Loucy (cell line): Measurements from ENCODE around the gene KLHDC10.

ENCODE experiments used
- H2AFZ ChIP-seq: fragments of 200-600 bp; sonication (generic); 2 replicates; pipeline ENCODE4 v1.6.0; 2016; ENCODE audit warnings: antibody characterized with exemption, mild to moderate bottlenecking, low read length, moderate library complexity
- H3F3A ChIP-seq: fragments of 200-600 bp; 2 replicates; pipeline ENCODE4 v1.6.0; 2016; ENCODE audit warnings: antibody characterized with exemption, low read depth, mild to moderate bottlenecking
- H3K27me3 ChIP-seq: fragments of 200-600 bp; sonication (generic); 2 replicates; pipeline ENCODE4 v1.6.1; 2014; ENCODE audit warnings: low read length, mild to moderate bottlenecking; ENCODE audit not compliant: insufficient read depth, poor library complexity, severe bottlenecking
- H3K36me3 ChIP-seq: fragments of 200-600 bp; sonication (generic); 2 replicates; pipeline ENCODE4 v1.6.1; 2016; ENCODE audit warnings: low read length; ENCODE audit not compliant: insufficient read depth
- H3K4me1 ChIP-seq: fragments of 200-600 bp; sonication (generic); 2 replicates; pipeline ENCODE4 v1.5.1; 2014; ENCODE audit warnings: low read length, mild to moderate bottlenecking; ENCODE audit not compliant: insufficient read depth, poor library complexity, severe bottlenecking
- H3K4me2 ChIP-seq: fragments of 200-600 bp; sonication (generic); 2 replicates; pipeline ENCODE4 v1.6.0; 2014; ENCODE audit warnings: antibody characterized with exemption, low read length, low read depth, mild to moderate bottlenecking; ENCODE audit not compliant: poor library complexity, severe bottlenecking
- H3K4me3 ChIP-seq: fragments of 200-600 bp; sonication (generic); 2 replicates; pipeline ENCODE4 v1.5.1; 2014; ENCODE audit warnings: low read length, mild to moderate bottlenecking, mixed read lengths; ENCODE audit not compliant: poor library complexity, severe bottlenecking
- H3K79me2 ChIP-seq: fragments of 200-600 bp; sonication (generic); 2 replicates; pipeline ENCODE4 v1.6.1; 2014; ENCODE audit warnings: low read length; ENCODE audit not compliant: insufficient read depth
- H3K9ac ChIP-seq: fragments of 200-600 bp; sonication (generic); 2 replicates; pipeline ENCODE4 v1.6.0; 2014; ENCODE audit warnings: mild to moderate bottlenecking, low read depth, low read length, moderate library complexity; ENCODE audit not compliant: poor library complexity, severe bottlenecking
- H3K9me2 ChIP-seq: fragments of 200-600 bp; sonication (generic); replicated peaks from 2 replicates; pipeline ENCODE4 v1.6.1; 2016; ENCODE audit warnings: low read depth, low read length, mixed read lengths
- H3K9me3 ChIP-seq: fragments of 200-600 bp; sonication (generic); 2 replicates; pipeline ENCODE4 v1.6.1; 2014; ENCODE audit warnings: mild to moderate bottlenecking, antibody characterized with exemption, low read length, low read depth; ENCODE audit not compliant: insufficient read depth
- H4K20me1 ChIP-seq: fragments of 200-600 bp; sonication (generic); 2 replicates; pipeline ENCODE4 v1.6.0; 2014; ENCODE audit warnings: antibody characterized with exemption, low read length, mild to moderate bottlenecking; ENCODE audit not compliant: insufficient read depth, poor library complexity, severe bottlenecking
- CTCF ChIP-seq: fragments of 200-600 bp; sonication (generic); conservative IDR thresholded peaks from 2 replicates; pipeline ENCODE4 v1.5.1; 2014; ENCODE audit warnings: mild to moderate bottlenecking, antibody characterized with exemption, low read length
- EZH2phosphoT487 ChIP-seq: fragments of 200-600 bp; IDR thresholded peaks from 2 replicates; pipeline ENCODE4 v1.6.1; 2018; ENCODE audit warnings: antibody characterized with exemption, mild to moderate bottlenecking, moderate library complexity, borderline replicate concordance

KLHDC10 gene

DNA sequence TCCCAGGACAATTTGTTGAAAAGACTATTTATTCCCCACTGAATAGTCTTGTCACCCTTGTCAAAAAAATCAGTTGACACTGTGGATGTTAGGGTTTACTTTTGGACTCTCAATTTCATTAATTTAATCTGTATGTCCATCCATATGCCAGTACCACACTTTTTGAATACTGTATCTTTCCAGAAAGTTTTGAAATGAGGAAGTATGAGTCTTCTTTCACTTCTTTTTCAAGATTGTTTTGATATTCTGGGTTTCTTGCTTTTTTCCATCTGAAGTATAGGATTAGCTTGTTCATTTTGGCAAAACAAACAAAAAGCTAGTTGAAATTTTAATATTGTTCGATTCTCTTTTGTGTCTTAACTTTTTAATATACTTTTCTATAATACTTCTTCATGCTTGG is 21.7 kb downstream of the KLHDC10 start:
- no peaks in the 10 kb centered on the region for H4K20me1 ChIP-seq
- H3K4me2 ChIP-seq, result no peak overlapping the region
- H3K9me3 ChIP-seq, result no peaks in the 10 kb centered on the region
- H3F3A ChIP-seq, result no peaks in the 10 kb centered on the region
- TF ChIP-seq CTCF (no peak), EZH2phosphoT487 (no peak)
- no peaks in the 10 kb centered on the region for H3K36me3 ChIP-seq
- no peak overlapping the region for H3K4me3 ChIP-seq
- no peak overlapping the region for H2AFZ ChIP-seq
- no peaks in the 10 kb centered on the region for H3K9me2 ChIP-seq
- H3K79me2 ChIP-seq, result peaks cover 33% of the 10 kb centered on the region
- H3K27me3 ChIP-seq, result no peaks in the 10 kb centered on the region
- H3K9ac ChIP-seq, result no peak overlapping the region
- no peaks in the 10 kb centered on the region for H3K4me1 ChIP-seq

DNA sequence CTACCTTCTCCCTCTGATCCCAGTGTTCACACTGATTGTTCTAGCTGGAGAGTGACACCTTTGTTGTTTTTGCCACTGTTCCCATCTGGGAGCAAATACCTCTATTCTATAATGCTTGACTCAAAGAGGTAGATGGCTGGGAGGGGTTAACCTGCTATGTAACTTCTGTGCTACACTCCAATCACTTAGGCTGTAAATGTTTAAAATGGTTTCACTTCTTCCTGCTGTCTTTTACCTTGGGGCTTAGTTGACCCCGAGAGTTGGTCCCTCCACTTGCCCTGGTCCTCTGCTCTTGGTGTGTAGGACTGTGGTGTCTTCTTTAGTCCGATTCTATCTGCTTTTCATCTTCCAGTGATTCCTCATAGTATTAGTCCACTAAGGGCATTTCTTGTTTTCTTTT is 22.3 kb downstream of the KLHDC10 start:
- Histone ChIP-seq H3K9me3 (no peaks in the 10 kb centered on the region), H3K79me2 (peaks cover 27% of the 10 kb centered on the region), H3K27me3 (no peaks in the 10 kb centered on the region), H3K4me3 (no peak overlapping the region), H2AFZ (no peak overlapping the region), H3K9me2 (no peaks in the 10 kb centered on the region), H3K36me3 (no peaks in the 10 kb centered on the region), H3F3A (no peaks in the 10 kb centered on the region), H3K4me1 (no peaks in the 10 kb centered on the region), H3K4me2 (no peak overlapping the region), H3K9ac (no peak overlapping the region), H4K20me1 (no peaks in the 10 kb centered on the region)
- no peak for TF ChIP-seq CTCF
- TF ChIP-seq EZH2phosphoT487, result no peak

DNA sequence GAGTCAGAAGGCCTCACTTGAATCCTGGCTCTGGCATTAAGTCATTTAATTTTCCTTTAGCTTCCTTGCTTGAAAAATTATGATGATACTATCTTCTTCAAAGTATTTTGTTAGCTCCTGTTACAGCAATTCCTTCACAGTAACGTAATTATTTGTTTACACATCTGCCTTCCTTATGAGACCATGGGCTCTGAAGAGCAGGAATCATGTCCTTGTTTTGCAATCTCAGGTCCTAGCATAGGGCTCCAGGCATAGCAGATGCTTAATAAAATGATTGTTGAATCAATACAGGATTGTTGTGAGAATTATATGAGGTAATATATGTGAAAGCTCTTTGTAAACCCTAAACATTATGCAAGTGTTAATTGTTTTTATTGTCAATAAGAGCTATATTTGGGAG is 25.5 kb downstream of the KLHDC10 start:
- Histone ChIP-seq H3K4me1 (no peaks in the 10 kb centered on the region), H3K27me3 (no peaks in the 10 kb centered on the region), H2AFZ (no peak overlapping the region), H3K79me2 (peaks cover 8% of the 10 kb centered on the region), H3K9me2 (no peaks in the 10 kb centered on the region), H3K4me2 (no peak overlapping the region), H3F3A (no peaks in the 10 kb centered on the region), H3K9ac (no peak overlapping the region), H4K20me1 (peaks cover under 1% of the 10 kb centered on the region), H3K4me3 (no peak overlapping the region), H3K9me3 (no peaks in the 10 kb centered on the region), H3K36me3 (no peaks in the 10 kb centered on the region)
- no peak for TF ChIP-seq EZH2phosphoT487
- TF ChIP-seq CTCF, result no peak
